ENCODE measurements around the gene DENND5B.

GRCh38 chr12:31470459-31470858 is 120.5 kb downstream of the DENND5B start:
- TF ChIP-seq CTCF (IDR thresholded peaks at IDR 0.05) (no peak), RNF2 (IDR thresholded peaks at IDR 0.05; ENCODE audit: borderline replicate concordance, low read depth) (no peak), MAZ (IDR thresholded peaks at IDR 0.05; ENCODE audit: borderline replicate concordance, low read depth, low read length) (no peak), POLR2A (IDR thresholded peaks at IDR 0.05; ENCODE audit: low read length) (no peak), MAX (IDR thresholded peaks at IDR 0.05) (no peak), EP300 (IDR thresholded peaks at IDR 0.05) (no peak), JUNB (IDR thresholded peaks at IDR 0.05) (no peak), JUN (IDR thresholded peaks at IDR 0.05) (no peak), TP53 (CRISPR knock-in tag; IDR thresholded peaks at IDR 0.05) (no peak), SMC3 (IDR thresholded peaks at IDR 0.05) (no peak)

Data from A549 (cell line).